AG10803 (cell line): ENCODE measurements around the gene GNE.
"Not testable (repeated sequence)": the region's sequence is repeated elsewhere in the genome, so short reads cannot be mapped to it uniquely, and the experiment has no call there.

ENCODE experiments used
- DNase-seq: peaks from one replicate; pipeline ENCODE4 v3.0.0; 2010; ENCODE audit warnings: low read depth
- H3K4me3 ChIP-seq: 2 replicates; pipeline ENCODE4 v1.5.1; 2011; ENCODE audit warnings: mild to moderate bottlenecking, low read length, control low read depth
- CTCF ChIP-seq: conservative IDR thresholded peaks from 2 replicates; pipeline ENCODE4 v1.5.1; 2011; ENCODE audit warnings: mild to moderate bottlenecking, low read length, control low read depth, inconsistent platforms

GNE gene

DNA sequence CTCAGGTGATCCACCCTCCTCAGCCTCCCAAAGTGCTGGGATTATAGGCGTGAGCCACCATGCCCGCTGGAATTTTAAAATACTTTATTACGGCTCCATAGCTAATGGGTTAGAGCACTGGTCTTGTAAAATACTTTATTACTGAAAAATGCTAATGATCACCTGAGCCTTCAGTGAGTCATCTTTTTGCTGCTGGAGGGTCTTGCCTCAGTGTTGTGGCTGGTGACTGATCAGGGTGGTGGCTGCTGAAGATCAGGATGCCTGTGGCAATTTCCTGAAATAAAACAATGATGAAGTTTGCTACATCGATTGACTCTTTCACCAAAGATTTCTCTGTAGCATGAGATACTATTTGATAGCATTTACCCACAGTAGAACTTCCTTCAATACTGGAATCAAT lies 26.0 kb upstream of the GNE start:
- no peak for TF ChIP-seq CTCF
- no peak overlapping the region for H3K4me3 ChIP-seq
- no peak for DNase-seq

DNA sequence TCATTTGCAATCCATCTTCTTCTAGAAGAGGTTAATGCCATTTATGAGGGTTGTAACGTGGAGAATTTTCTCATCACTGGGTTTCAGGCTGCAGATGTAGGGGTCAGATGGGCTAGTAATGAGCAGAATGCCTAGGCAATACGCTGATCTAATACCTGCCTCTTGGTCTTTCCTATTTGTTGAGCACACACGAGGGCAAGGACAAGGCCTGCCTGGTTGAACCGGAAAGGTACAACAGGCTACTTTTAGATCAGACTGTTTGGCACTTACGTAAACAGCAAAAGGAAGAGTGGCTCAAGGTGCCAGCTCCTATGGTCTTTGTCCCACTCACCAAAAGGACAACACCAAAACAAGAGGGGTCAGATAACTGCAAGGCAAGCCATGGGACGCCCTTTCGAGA lies 24.0 kb upstream of the GNE start:
- no peak for DNase-seq
- H3K4me3 ChIP-seq = no peak overlapping the region
- no peak for TF ChIP-seq CTCF

DNA sequence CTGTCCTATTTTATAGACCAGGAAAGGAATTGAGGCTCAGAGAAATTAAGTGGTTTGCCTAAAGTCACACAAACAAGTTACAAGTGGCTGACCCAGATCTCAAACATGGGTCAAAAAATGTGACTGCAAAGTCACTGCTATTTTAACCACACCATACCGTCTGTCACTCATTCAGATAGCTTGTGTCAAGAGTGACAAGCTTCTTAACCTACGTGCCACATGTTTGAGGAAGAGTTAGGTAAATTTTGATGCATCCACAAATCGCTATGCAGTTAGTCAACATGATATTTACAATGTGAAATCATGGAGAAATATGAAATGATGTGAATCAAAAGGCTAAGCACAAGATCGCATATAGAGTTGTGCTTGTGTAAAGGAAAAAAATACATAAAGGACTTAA lies 22.7 kb upstream of the GNE start:
- H3K4me3 ChIP-seq = no peak overlapping the region
- TF ChIP-seq CTCF = no peak
- DNase-seq = no peak

DNA sequence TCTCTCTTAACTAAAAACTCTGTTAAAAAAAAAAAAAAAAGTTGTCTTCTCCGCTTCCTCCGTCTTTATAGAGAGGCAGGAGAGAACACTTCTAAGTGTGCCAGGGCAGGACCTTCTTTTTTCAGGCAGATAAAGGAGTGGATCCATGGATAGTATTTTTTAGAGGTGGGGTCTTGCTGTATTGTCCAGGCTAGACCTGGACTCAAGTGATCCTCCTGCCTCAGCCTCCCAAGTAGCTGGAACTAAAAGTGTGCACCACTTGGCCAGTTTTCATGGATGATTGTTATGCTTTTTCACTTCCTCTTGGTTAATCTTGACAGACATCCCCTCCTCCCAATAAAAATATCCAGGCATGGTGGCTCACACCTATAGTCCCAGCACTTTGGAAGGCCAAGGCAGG lies 20.0 kb upstream of the GNE start:
- no peak for TF ChIP-seq CTCF
- no peak for DNase-seq
- no peak overlapping the region for H3K4me3 ChIP-seq

DNA sequence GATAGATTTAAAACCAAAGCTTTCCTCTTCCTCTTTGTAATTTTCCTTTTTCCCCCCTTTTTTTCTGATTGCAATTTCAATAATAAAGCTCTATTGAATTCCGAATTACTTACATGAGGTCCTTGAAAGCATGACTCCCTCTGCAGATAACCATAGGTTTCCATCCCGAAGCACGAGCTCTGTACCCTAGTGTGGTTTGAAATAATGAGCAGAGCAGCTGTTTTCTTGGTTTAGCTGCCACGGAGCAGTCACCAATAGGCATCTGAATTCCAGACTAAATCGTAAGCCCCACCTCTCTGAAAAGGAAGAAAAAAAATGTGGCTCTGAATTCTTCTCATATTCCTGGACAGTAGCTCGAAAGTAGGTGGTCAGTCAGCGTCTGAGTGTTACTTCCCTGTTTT lies 18.5 kb upstream of the GNE start:
- peak overlapping the region; percentile 27 for H3K4me3 ChIP-seq
- TF ChIP-seq CTCF = no peak
- DNase-seq = peak; percentile 87

DNA sequence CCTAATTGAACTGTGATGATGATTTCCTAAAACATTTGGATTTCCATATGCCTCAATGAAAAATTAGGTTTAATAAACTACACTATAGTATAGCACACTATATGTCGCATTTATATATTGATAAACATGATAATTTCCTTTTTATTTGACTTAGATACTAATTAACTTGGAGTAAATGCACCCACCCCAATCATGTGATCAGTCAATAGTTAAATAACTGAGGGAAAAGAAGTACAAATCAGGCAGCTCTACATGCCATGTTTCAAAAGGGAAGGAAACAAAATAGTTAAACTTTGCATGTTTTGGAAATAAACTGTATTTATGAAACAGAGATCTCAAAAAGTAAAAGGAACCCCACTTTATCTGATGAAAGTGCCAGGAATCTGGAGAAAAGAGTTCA lies 18.0 kb upstream of the GNE start:
- peak overlapping the region; percentile 27 for H3K4me3 ChIP-seq
- DNase-seq = no peak
- TF ChIP-seq CTCF = no peak

DNA sequence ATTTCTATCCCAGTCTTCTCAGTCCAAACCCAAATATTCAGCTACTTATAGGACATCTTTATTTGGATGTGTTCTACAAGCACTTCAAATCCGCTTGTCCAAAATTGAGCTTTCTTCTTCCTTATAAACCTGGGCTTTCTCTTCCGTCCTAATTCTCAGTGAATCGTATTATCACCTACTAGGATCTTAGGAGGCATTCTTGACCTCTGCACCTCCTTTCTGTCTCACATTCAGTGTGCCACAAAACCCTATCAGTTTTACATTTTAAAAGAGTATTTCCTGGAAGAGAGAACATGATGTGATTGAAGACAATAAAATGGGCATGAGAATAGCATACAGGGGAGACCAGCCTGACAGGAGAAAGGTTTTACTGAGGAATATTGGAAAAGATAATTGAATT lies 16.8 kb upstream of the GNE start:
- no peak overlapping the region for H3K4me3 ChIP-seq
- DNase-seq = no peak
- TF ChIP-seq CTCF = no peak

DNA sequence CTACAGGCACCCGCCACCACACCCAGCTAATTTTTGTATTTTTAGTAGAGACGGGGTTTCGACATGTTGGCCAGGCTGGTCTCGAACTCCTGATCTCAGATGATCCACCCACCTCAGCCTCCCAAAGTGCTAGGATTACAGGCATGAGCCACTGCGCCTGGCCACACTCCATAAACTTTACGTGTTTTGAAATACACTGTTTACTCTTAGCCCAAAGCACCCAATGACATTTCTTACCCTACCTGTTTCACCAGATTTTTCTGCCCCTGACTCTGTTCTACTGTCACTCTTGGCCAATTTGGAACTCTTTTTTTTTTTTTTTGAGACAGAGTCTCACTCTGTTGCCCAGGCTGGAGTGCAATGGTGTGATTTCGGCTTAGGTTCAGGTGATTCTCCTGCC lies 15.1 kb upstream of the GNE start:
- DNase-seq, H3K4me3 ChIP-seq: not testable (repeated sequence)
